RWPE1 (cell line): ENCODE results near the gene GBX2.

Experiments used
- CTCF ChIA-PET: fragments of 350-600 bp; sonication (Branson Sonifier 250); formaldehyde crosslinking; extraction: SDS; loops from one replicate; lab custom pipeline; 2021; lab: Yijun Ruan, JAX
- POLR2A ChIA-PET: fragments of 400-600 bp; formaldehyde crosslinking; extraction: SDS; loops from one replicate; lab custom pipeline; 2020; ENCODE audit warnings: antibody characterized with exemption; ENCODE audit not compliant: low non-redundant PET; lab: Yijun Ruan, JAX
- DNase-seq: peaks from one replicate; pipeline ENCODE4 v3.0.0; 2012; ENCODE audit warnings: low spot score
- H3K27ac ChIP-seq: fragments of 450-650 bp; 2 replicates; pipeline ENCODE4 v1.5.1; 2017
- CTCF ChIP-seq: fragments of 450-650 bp; conservative IDR thresholded peaks from 2 replicates; pipeline ENCODE4 v1.5.1; 2017; ENCODE audit warnings: low read depth, mild to moderate bottlenecking

The GBX2 gene

GRCh38 chr2:236173729-236174607 lies 5.8 kb upstream of the GBX2 start:
- ChIA-PET CTCF (no interaction called here), POLR2A (no interaction called here)
- no peak for TF ChIP-seq CTCF
- H3K27ac ChIP-seq, result no peak overlapping the region
- DNase-seq, result no peak

GRCh38 chr2:236173036-236173728 lies 5.0 kb upstream of the GBX2 start:
- no peak overlapping the region for H3K27ac ChIP-seq
- POLR2A ChIA-PET, result no interaction called here
- DNase-seq, result no peak
- CTCF ChIA-PET, result no interaction called here
- no peak for TF ChIP-seq CTCF

GRCh38 chr2:236172255-236173035 lies 4.3 kb upstream of the GBX2 start:
- TF ChIP-seq CTCF, result no peak
- no peak for DNase-seq
- CTCF ChIA-PET, result interaction anchor here (0.7 to 1.9 kb wide), 2 partner anchors 8 to 385 kb away, joined by 4 to 6 read pairs; no protein-coding TSS in a partner anchor
- POLR2A ChIA-PET, result no interaction called here
- H3K27ac ChIP-seq, result no peak overlapping the region

- DNase-seq, result no peak
- no peak for TF ChIP-seq CTCF
- no peak overlapping the region for H3K27ac ChIP-seq
- ChIA-PET CTCF (interaction anchor here (0.7 to 1.9 kb wide), 2 partner anchors 9 to 385 kb away, joined by 4 to 6 read pairs; no protein-coding TSS in a partner anchor), POLR2A (no interaction called here)
Observed at GRCh38 chr2:236171680-236172254, 3.6 kb upstream of the GBX2 start.

GRCh38 chr2:236171181-236171679 lies 3.0 kb upstream of the GBX2 start:
- POLR2A ChIA-PET, result no interaction called here
- no peak overlapping the region for H3K27ac ChIP-seq
- no peak for DNase-seq
- CTCF ChIA-PET, result interaction anchor here (0.7 to 1.9 kb wide), 3 partner anchors 9 to 392 kb away, joined by 4 to 6 read pairs (median 4); no protein-coding TSS in a partner anchor
- TF ChIP-seq CTCF, result no peak
